Epithelial cell of umbilical artery (primary cell): ENCODE results near the gene SNX4. TPM values are rescaled to one million over a fixed set of nuclear protein-coding genes. Genes with fewer than 3 reads are reported as not detected.

Experiments used
- total RNA-seq: library from RNA; depleted of rRNA; stranded (reverse); fragments of >200 nt; gene quantifications from 2 replicates; pipeline ENCODE4 v1.2.3, GENCODE V29; 2014

Gene SNX4
- total RNA-seq: 53.6 and 56.8 TPM in 2 replicates

GRCh38 chr3:125519678-125520562 is at the start of gene SNX4:
TSS of gene SNX4 (minus strand) at chr3:125520202. CDS start at chr3:125520172, 30 bp downstream.

Other genes starting within 250 kb of the SNX4 start
- 23.4 and 27.7 TPM in 2 replicates for gene ZNF148, start 144.9 kb downstream of the SNX4 start, total RNA-seq
- gene OSBPL11, start 75.3 kb upstream of the SNX4 start, total RNA-seq: 10.7 and 12.8 TPM in 2 replicates